DOHH2 (cell line): ENCODE data around the gene KIF3C.

Source experiments
- EZH2phosphoT487 ChIP-seq: fragments of 200-600 bp; sonication (generic); IDR thresholded peaks from 2 replicates; pipeline ENCODE4 v1.6.1; 2017; ENCODE audit warnings: borderline replicate concordance, mild to moderate bottlenecking, antibody characterized with exemption, low read length, moderate library complexity, mixed read lengths
- TF ChIP-seq, protein P1 (sequence below): fragments of 200-600 bp; sonication (generic); IDR thresholded peaks from one replicate; pipeline ENCODE4 v1.5.1; 2014; ENCODE audit warnings: antibody characterized with exemption, mild to moderate bottlenecking, low read depth, low read length; ENCODE audit not compliant: poor library complexity, severe bottlenecking

DNA sequence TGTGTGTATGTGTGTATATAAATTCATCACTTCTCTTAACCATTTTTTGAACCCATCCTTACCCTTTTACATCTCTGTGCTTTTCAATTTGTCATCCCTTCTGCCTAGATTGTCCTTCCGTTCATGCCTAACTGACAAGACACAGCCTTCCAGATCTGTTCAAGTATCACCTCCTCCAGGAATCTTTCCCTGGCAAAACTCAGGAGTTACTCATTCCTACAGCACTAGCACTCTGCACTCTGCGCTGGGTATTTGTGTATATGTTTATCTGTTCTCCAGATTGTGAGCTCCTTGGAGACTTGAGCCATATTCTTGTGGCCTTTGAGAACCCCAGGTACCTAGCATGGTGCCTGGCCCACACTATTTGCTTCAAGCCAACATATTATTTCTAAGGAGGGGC lies 77.2 kb downstream of the KIF3C start:
- TF ChIP-seq, protein P1, sequence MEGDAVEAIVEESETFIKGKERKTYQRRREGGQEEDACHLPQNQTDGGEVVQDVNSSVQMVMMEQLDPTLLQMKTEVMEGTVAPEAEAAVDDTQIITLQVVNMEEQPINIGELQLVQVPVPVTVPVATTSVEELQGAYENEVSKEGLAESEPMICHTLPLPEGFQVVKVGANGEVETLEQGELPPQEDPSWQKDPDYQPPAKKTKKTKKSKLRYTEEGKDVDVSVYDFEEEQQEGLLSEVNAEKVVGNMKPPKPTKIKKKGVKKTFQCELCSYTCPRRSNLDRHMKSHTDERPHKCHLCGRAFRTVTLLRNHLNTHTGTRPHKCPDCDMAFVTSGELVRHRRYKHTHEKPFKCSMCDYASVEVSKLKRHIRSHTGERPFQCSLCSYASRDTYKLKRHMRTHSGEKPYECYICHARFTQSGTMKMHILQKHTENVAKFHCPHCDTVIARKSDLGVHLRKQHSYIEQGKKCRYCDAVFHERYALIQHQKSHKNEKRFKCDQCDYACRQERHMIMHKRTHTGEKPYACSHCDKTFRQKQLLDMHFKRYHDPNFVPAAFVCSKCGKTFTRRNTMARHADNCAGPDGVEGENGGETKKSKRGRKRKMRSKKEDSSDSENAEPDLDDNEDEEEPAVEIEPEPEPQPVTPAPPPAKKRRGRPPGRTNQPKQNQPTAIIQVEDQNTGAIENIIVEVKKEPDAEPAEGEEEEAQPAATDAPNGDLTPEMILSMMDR: no peak
- no peak for TF ChIP-seq EZH2phosphoT487
